Measurements from ENCODE around the gene SYNGR1. TPM values are rescaled to one million over a fixed set of nuclear protein-coding genes. Genes with fewer than 3 reads are reported as not detected.

SYNGR1 gene
- total RNA-seq, 5 donors from 2014 or later (not counting 1 experiment from before 2014, with no cell fraction given) = 1.1 to 4.3 (median 2.7) TPM

DNA sequence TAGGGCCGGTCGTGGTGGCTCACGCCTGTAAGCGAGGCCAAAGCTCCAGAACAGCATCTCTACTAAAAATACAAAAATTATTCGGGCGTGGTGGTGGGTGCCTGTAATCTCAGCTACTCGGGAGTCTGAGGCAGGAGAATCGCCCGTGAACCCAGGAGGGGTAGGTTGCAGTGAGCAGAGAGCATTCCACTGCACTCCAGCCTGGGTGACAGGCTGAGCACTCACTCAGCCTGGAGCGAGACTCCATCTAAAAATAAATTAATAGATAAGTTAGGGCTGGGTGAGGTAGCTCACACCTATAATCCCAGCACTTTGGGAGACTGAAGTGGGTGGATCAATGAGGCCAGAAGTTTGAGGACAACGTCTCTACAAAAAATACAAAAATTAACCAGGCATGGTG lies 39.6 kb downstream of the SYNGR1 start:
- Histone ChIP-seq H3K27me3 (replicated peaks in 1 of 2; ENCODE audit: control insufficient read depth in 2 of 2, extremely low read depth in 1 of 2, insufficient read depth in 2 of 2, low read length in 1 of 2) (peaks cover 0 to 3% of the 10 kb centered on the region in 2 experiments), H3K4me1 (ENCODE audit: control insufficient read depth in 1 of 2, extremely low read depth in 1 of 2, insufficient read depth in 2 of 2, low read length in 2 of 2) (peaks cover 4 to 26% of the 10 kb centered on the region in 2 experiments), H3K9me3 (no peaks in the 10 kb centered on the region), H3K36me3 (ENCODE audit: control insufficient read depth in 2 of 2, extremely low read depth in 1 of 2, insufficient read depth in 1 of 2, low read length in 1 of 2) (peaks cover 0 to 3% of the 10 kb centered on the region in 2 donors), H3K4me3 (ENCODE audit: control insufficient read depth in 1 of 2, extremely low read depth in 1 of 2, low read length in 1 of 2) (no peak overlapping the region), H3K27ac (ENCODE audit: low read length) (no peak overlapping the region)
- CTCF ChIA-PET = interaction anchor here (0.7 to 1.5 kb wide), 4 partner anchors 10 to 941 kb away, joined by 3 to 5 read pairs (median 3); partner anchors contain the start of gene TAB1 (in 1 of the 2)
- Mint-ChIP-seq H3K36me3 (peaks cover 3% of the 10 kb centered on the region), H3K4me1 (peaks cover 6 to 17% (median 17%) of the 10 kb centered on the region in 3 donors), H3K27ac (peak overlapping the region; percentile 87 to 92), H3K4me3 (peak overlapping the region; percentile 79 to 88 (median 87)), H3K9me3 (no peaks in the 10 kb centered on the region), H3K27me3 (no peaks in the 10 kb centered on the region)
- no peak for DNase-seq
- ATAC-seq (replicated peaks in 1 of 4) = no peak
- POLR2A ChIA-PET = interaction anchor here in 1 of 2 donors (0.6 to 1.0 kb wide), 3 partner anchors 8 to 927 kb away, joined by 3 to 8 read pairs (median 3); no protein-coding TSS in a partner anchor
- 88% methylated on average over 6 of the region's 11 CpGs for WGBS (ENCODE audit: insufficient coverage)

DNA sequence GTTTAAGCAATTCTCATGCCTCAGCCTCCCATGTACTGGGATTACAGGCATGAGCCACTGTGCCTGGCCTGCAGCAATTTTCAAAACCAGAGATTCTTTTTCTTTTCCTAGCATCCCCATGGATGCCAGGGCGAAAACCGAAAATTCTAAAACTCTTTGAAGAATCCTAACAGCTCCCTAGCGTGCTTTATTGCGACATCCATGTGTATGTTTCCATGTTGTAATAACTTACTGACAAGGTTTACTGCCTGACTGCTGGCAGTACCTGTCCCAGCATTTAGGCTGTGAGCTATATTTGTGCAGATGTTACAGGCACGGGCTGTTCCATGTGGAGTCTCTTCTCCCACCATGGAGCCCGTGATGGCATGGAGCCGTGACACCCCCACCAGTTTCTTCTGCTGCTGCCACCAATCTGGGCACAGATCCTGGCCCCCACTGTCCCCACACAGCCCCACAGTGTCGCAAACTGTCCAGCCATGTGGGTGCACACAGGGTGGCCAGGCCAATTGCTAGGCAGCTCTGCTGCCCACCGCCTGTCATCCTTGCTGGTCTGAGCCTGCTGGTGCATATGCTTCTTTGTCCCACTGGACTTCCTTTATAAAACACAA lies 42.7 kb downstream of the SYNGR1 start:
- ChIA-PET POLR2A (no interaction called here), CTCF (interaction anchor here in 1 of 2 donors (0.7 kb wide), 1 partner anchor 104 kb away, joined by 3 read pairs; no protein-coding TSS in a partner anchor)
- H3K36me3 Mint-ChIP-seq = no peaks in the 10 kb centered on the region
- DNase-seq = no peak
- no peak overlapping the region for H3K4me3 ChIP-seq (ENCODE audit: control insufficient read depth in 1 of 2, extremely low read depth in 1 of 2, low read length in 1 of 2)
- H3K36me3 ChIP-seq (ENCODE audit: control insufficient read depth in 2 of 2, extremely low read depth in 1 of 2, insufficient read depth in 1 of 2, low read length in 1 of 2) = no peaks in the 10 kb centered on the region
- 79% methylated on average over 4 of the region's 9 CpGs for WGBS (ENCODE audit: insufficient coverage)
- H3K9me3 ChIP-seq = no peaks in the 10 kb centered on the region
- no peak overlapping the region for H3K27ac ChIP-seq (ENCODE audit: low read length)
- H3K4me3 Mint-ChIP-seq = no peak overlapping the region
- peaks cover 0 to 3% of the 10 kb centered on the region in 2 experiments for H3K27me3 ChIP-seq (replicated peaks in 1 of 2; ENCODE audit: control insufficient read depth in 2 of 2, extremely low read depth in 1 of 2, insufficient read depth in 2 of 2, low read length in 1 of 2)
- no peaks in the 10 kb centered on the region for H3K9me3 Mint-ChIP-seq
- no peaks in the 10 kb centered on the region for H3K27me3 Mint-ChIP-seq
- peaks cover under 1 to 10% (median 8%) of the 10 kb centered on the region in 3 donors for H3K4me1 Mint-ChIP-seq
- H3K4me1 ChIP-seq (ENCODE audit: control insufficient read depth in 1 of 2, extremely low read depth in 1 of 2, insufficient read depth in 2 of 2, low read length in 2 of 2) = peaks cover 4 to 19% of the 10 kb centered on the region in 2 experiments
- ATAC-seq (replicated peaks in 1 of 4) = no peak
- no peak overlapping the region for H3K27ac Mint-ChIP-seq

DNA sequence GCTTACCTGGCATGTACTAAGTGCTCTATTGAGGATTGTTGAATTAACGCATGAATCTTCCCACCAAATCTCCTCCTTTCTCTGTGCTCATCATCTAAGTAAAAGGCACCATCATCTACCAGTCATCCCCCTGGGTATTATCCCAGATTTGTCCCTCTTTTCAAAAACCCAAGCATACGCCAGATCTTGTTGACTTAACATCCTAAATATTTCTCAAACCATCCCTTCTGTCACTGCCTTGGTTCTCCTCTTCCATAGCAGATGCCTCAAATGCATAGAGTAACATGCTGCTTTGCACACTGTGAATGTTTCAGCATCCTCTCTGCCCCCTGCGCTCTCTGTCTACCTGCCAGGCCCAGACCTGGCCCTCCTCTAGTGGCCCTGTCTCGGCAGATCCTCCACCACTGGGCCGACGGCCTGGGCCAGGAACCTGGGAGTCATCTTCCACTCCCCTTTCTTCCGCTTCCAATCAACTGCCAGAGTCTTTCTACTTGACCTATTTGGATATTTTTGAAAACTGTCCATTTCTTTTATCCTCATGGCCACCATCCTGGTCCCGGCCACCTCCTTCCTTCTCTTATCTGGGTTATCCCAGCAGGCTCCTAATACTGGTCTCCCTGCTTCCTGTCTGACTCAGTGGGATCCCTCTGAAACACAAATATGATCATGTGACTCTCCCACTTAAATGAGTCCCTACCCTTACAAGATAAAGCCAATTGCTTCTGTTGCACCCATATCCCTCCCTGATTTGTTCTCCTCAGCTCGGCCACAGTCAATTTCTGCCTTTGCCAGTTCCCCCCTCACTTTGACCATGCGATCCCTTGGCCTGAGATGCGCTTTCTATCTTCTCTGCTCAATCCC lies 46.4 kb downstream of the SYNGR1 start:
- Mint-ChIP-seq H3K27ac (no peak overlapping the region), H3K27me3 (no peaks in the 10 kb centered on the region), H3K9me3 (no peaks in the 10 kb centered on the region), H3K36me3 (no peaks in the 10 kb centered on the region), H3K4me1 (peaks cover 10 to 12% (median 11%) of the 10 kb centered on the region in 3 donors), H3K4me3 (no peak overlapping the region)
- no peaks in the 10 kb centered on the region for H3K27me3 ChIP-seq (replicated peaks in 1 of 2; ENCODE audit: control insufficient read depth in 2 of 2, extremely low read depth in 1 of 2, insufficient read depth in 2 of 2, low read length in 1 of 2)
- H3K27ac ChIP-seq (ENCODE audit: low read length) = no peak overlapping the region
- ChIA-PET POLR2A (no interaction called here), CTCF (interaction anchor here in 1 of 2 donors (0.9 kb wide), 1 partner anchor 65 kb away, joined by 3 read pairs; no protein-coding TSS in a partner anchor)
- WGBS (ENCODE audit: insufficient coverage) = 83% methylated on average over 9 of the region's 11 CpGs
- no peak overlapping the region for H3K4me3 ChIP-seq (ENCODE audit: control insufficient read depth in 1 of 2, extremely low read depth in 1 of 2, low read length in 1 of 2)
- ATAC-seq (replicated peaks in 1 of 4) (no peak), DNase-seq (no peak)
- H3K36me3 ChIP-seq (ENCODE audit: control insufficient read depth in 2 of 2, extremely low read depth in 1 of 2, insufficient read depth in 1 of 2, low read length in 1 of 2) = no peaks in the 10 kb centered on the region
- H3K9me3 ChIP-seq = no peaks in the 10 kb centered on the region
- peaks cover 6 to 21% of the 10 kb centered on the region in 2 experiments for H3K4me1 ChIP-seq (ENCODE audit: control insufficient read depth in 1 of 2, extremely low read depth in 1 of 2, insufficient read depth in 2 of 2, low read length in 2 of 2)

DNA sequence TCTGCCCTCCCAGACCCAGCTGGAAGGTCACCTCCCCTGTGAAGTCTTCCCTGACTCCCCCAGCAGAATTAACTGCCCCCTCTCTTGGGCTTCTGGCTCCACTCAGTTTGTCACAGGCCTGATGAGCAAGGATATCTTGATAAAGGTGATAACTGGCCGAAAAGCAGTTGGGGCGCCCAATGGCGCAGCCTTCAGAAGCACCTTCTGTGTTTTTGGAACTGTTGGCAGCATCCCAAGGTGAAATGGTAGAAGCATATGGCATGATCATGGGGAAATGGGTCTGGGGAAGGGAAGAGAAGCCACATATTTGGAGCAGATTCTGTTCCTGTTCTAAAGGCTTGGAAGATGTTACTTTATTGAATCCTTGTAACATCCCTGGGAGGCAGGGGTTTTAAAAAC lies 47.0 kb downstream of the SYNGR1 start:
- H3K36me3 Mint-ChIP-seq = peaks cover 3% of the 10 kb centered on the region
- peaks cover 16 to 19% (median 17%) of the 10 kb centered on the region in 3 donors for H3K4me1 Mint-ChIP-seq
- no peak overlapping the region for H3K27ac Mint-ChIP-seq
- Histone ChIP-seq H3K9me3 (no peaks in the 10 kb centered on the region), H3K27ac (ENCODE audit: low read length) (no peak overlapping the region), H3K27me3 (replicated peaks in 1 of 2; ENCODE audit: control insufficient read depth in 2 of 2, extremely low read depth in 1 of 2, insufficient read depth in 2 of 2, low read length in 1 of 2) (no peaks in the 10 kb centered on the region), H3K4me3 (ENCODE audit: control insufficient read depth in 1 of 2, extremely low read depth in 1 of 2, low read length in 1 of 2) (no peak overlapping the region), H3K36me3 (ENCODE audit: control insufficient read depth in 2 of 2, extremely low read depth in 1 of 2, insufficient read depth in 1 of 2, low read length in 1 of 2) (no peaks in the 10 kb centered on the region), H3K4me1 (ENCODE audit: control insufficient read depth in 1 of 2, extremely low read depth in 1 of 2, insufficient read depth in 2 of 2, low read length in 2 of 2) (peaks cover 6 to 27% of the 10 kb centered on the region in 2 experiments)
- WGBS (ENCODE audit: insufficient coverage) = 95% methylated on average over 3 of the region's 3 CpGs
- no peaks in the 10 kb centered on the region for H3K27me3 Mint-ChIP-seq
- no peak for DNase-seq
- ChIA-PET POLR2A (no interaction called here), CTCF (no interaction called here)
- no peak overlapping the region for H3K4me3 Mint-ChIP-seq
- no peak for ATAC-seq (replicated peaks in 1 of 4)
- no peaks in the 10 kb centered on the region for H3K9me3 Mint-ChIP-seq

DNA sequence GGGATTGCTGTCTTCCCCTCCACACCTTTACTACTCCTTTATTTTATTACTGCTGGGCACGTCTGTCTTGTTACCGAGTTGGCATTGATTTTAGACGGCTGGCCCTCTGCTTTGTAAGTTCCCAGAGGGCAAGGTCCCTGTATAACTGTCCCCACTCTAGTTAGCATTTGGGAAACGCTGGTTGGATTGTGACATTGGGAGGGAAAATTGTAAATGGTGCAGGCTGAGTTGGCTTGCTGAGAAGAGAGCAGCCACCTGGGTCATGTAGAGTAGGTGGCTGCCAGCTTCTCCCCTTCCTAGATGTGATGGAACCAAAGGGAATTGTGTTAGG lies 51.5 kb downstream of the SYNGR1 start:
- no peak overlapping the region for H3K27ac ChIP-seq (ENCODE audit: low read length)
- H3K36me3 ChIP-seq (ENCODE audit: control insufficient read depth in 2 of 2, extremely low read depth in 1 of 2, insufficient read depth in 1 of 2, low read length in 1 of 2) = peaks cover 5 to 20% of the 10 kb centered on the region in 2 donors
- peak overlapping the region in 1 of 2 donors; percentile 55 for H3K27ac Mint-ChIP-seq
- CTCF ChIA-PET = no interaction called here
- no peak overlapping the region for H3K4me3 ChIP-seq (ENCODE audit: control insufficient read depth in 1 of 2, extremely low read depth in 1 of 2, low read length in 1 of 2)
- DNase-seq (no peak), ATAC-seq (replicated peaks in 1 of 4) (no peak)
- H3K27me3 ChIP-seq (replicated peaks in 1 of 2; ENCODE audit: control insufficient read depth in 2 of 2, extremely low read depth in 1 of 2, insufficient read depth in 2 of 2, low read length in 1 of 2) = no peaks in the 10 kb centered on the region
- H3K4me1 Mint-ChIP-seq = peaks cover 46 to 52% (median 52%) of the 10 kb centered on the region in 3 donors
- WGBS (ENCODE audit: insufficient coverage) = 100% methylated on average over 3 of the region's 4 CpGs
- POLR2A ChIA-PET = no interaction called here
- peaks cover 28% of the 10 kb centered on the region for H3K36me3 Mint-ChIP-seq
- peak overlapping the region; percentile 84 to 91 (median 89) for H3K4me3 Mint-ChIP-seq
- no peaks in the 10 kb centered on the region for H3K9me3 Mint-ChIP-seq
- H3K4me1 ChIP-seq (ENCODE audit: control insufficient read depth in 1 of 2, extremely low read depth in 1 of 2, insufficient read depth in 2 of 2, low read length in 2 of 2) = peaks cover 8 to 46% of the 10 kb centered on the region in 2 experiments
- no peaks in the 10 kb centered on the region for H3K27me3 Mint-ChIP-seq
- no peaks in the 10 kb centered on the region for H3K9me3 ChIP-seq

DNA sequence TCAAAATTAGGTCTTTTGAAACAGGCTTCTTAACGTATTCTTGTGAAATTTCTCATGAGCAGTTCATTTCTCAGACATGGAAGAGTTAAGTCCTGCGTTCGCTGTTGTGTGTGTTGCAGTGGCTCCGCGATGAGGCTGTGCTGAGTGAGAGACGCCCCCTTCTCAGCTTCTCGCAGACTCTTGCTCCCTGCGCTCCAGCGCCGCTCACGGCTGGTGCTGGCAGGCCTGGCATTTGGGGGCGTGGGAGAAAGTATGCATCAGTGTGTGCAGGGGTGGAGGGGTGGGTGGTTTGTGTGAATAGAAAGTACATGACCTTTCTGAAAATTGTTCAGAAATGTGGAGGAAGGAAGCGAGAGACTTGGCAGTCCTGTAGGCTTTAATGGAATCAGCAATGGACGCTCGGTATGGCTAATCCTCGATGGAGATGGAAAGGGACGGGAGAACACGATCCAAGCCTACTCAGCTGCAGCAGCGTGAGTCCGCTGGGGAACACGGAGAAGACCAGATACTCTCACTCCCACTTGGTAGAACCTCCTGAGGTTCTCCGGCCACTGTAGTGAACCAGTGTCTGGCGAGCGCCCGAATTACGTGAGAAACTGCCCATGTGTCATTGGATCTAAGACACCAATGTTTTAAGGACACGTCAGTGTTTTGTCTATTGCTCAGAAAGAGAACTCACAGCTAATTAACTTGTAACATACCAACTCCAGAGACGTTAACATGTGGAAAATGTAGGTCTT lies 55.7 kb downstream of the SYNGR1 start:
- POLR2A ChIA-PET = interaction anchor here in 1 of 2 donors (0.6 kb wide), 1 partner anchor 972 kb away, joined by 17 read pairs; no protein-coding TSS in a partner anchor
- Mint-ChIP-seq H3K36me3 (peaks cover 47% of the 10 kb centered on the region), H3K27me3 (no peaks in the 10 kb centered on the region), H3K4me1 (peaks cover 66 to 73% (median 67%) of the 10 kb centered on the region in 3 donors), H3K4me3 (no peak overlapping the region), H3K9me3 (no peaks in the 10 kb centered on the region), H3K27ac (peak overlapping the region in 1 of 2 donors; percentile 7)
- ATAC-seq (replicated peaks in 1 of 4) (peak in 1 of 4 experiments; percentile 75), DNase-seq (peak in 2 of 35 experiments; percentile 16 to 39)
- no peak overlapping the region for H3K27ac ChIP-seq (ENCODE audit: low read length)
- no peak overlapping the region for H3K4me3 ChIP-seq (ENCODE audit: control insufficient read depth in 1 of 2, extremely low read depth in 1 of 2, low read length in 1 of 2)
- H3K27me3 ChIP-seq (replicated peaks in 1 of 2; ENCODE audit: control insufficient read depth in 2 of 2, extremely low read depth in 1 of 2, insufficient read depth in 2 of 2, low read length in 1 of 2) = no peaks in the 10 kb centered on the region
- H3K4me1 ChIP-seq (ENCODE audit: control insufficient read depth in 1 of 2, extremely low read depth in 1 of 2, insufficient read depth in 2 of 2, low read length in 2 of 2) = peaks cover 6 to 32% of the 10 kb centered on the region in 2 experiments
- CTCF ChIA-PET = no interaction called here
- H3K36me3 ChIP-seq (ENCODE audit: control insufficient read depth in 2 of 2, extremely low read depth in 1 of 2, insufficient read depth in 1 of 2, low read length in 1 of 2) = peaks cover 7 to 20% of the 10 kb centered on the region in 2 donors
- whole genome bisulfite sequencing (ENCODE audit: insufficient coverage) = 80% methylated on average over 16 of the region's 28 CpGs
- H3K9me3 ChIP-seq = no peaks in the 10 kb centered on the region
